Heart left ventricle (tissue), 13 donors: ENCODE measurements around the gene LYPD4.

ENCODE experiments used
- CTCF ChIP-seq, 12 donors: fragments of 200-600 bp; sonication (generic) in 4 of 12; IDR thresholded peaks; one replicate each; pipeline versions ENCODE4 v1.5.0 to v1.8.0; 2018 to 2022; ENCODE audit warnings: antibody characterized with exemption in 12 of 12, mild to moderate bottlenecking in 5 of 12
- POLR2A ChIP-seq, 2 donors: fragments of 450-650 bp; IDR thresholded peaks; one replicate each; pipeline ENCODE4 v1.6.1; 2017; ENCODE audit warnings: antibody characterized with exemption in 2 of 2, mild to moderate bottlenecking in 2 of 2, moderate library complexity in 2 of 2
- donor health status: ischemic (EF 13 %, LVEDD 7.1; RV severe dilation, severe dysfunction).
- donor health status: DM: no; HTN: yes; CAD: no.
- donor health status: DM: no; HTN: no; CAD: no.
- donor health status: ischemic (EF 25% LVEDD 6.9; RV normal size, moderate dysfunction).
- donor health status: ischemic (EF 25% LVEDD 5.7; RV mildly dilated, moderate dysfunction).
- donor health status: ischemic (EF 35%, LVEDD 5.7; RV mildly dilated, moderate dysfunction).
- donor health status: nonischemic (EF 11% LVEDD 7.7; RV severe dilation, severe dysfunction).
- donor health status: DM: yes; HTN: yes; CAD: no.
- donor health status: PGD.
- donor health status: ischemic (EF 29% LVEDD 5.4; RV normal size, mild dysfunction).
- donor health status: nonischemic (EF 23%, LVEDD 6.1; RV moderate dilation, normal function).

GRCh38 chr19:41893899-41894298 is 49.4 kb upstream of the LYPD4 start:
- TF ChIP-seq CTCF (IDR thresholded peaks at IDR 0.05) = no peak
- no peak for TF ChIP-seq POLR2A (IDR thresholded peaks at IDR 0.05)
